Raji (cell line): ENCODE data around the gene OR8B2.

Experiments used
- POLR2A ChIP-seq: IDR thresholded peaks from 2 replicates; pipeline ENCODE4 v1.6.1; 2011; ENCODE audit warnings: low read depth, low read length, control low read depth; ENCODE audit not compliant: insufficient read depth

The OR8B2 gene

GRCh38 chr11:124384399-124384798 is at the start of gene OR8B2:
OR8B2 (minus strand) TSS chr11:124384499; CDS start chr11:124383343, 1,156 bp downstream.
- TF ChIP-seq POLR2A: no peak

- no peak for TF ChIP-seq POLR2A
Measured at GRCh38 chr11:124429599-124429998, 45.3 kb upstream of the OR8B2 start.

GRCh38 chr11:124424384-124424921 is 40.2 kb upstream of the OR8B2 start, which contains the start of gene OR8B4:
OR8B4 (minus strand) TSS chr11:124424871; CDS start chr11:124424871, 0 bp downstream.
- no peak for TF ChIP-seq POLR2A

GRCh38 chr11:124421043-124421442 is 36.7 kb upstream of the OR8B2 start:
- TF ChIP-seq POLR2A: no peak

- no peak for TF ChIP-seq POLR2A
Measured at GRCh38 chr11:124415356-124415923, 31.1 kb upstream of the OR8B2 start.

- no peak for TF ChIP-seq POLR2A
Measured at GRCh38 chr11:124409906-124410305, 25.6 kb upstream of the OR8B2 start.

GRCh38 chr11:124405581-124405980 is 21.3 kb upstream of the OR8B2 start:
- no peak for TF ChIP-seq POLR2A

- no peak for TF ChIP-seq POLR2A
Measured at GRCh38 chr11:124402326-124402922, 18.1 kb upstream of the OR8B2 start.

GRCh38 chr11:124398924-124399323 is 14.6 kb upstream of the OR8B2 start, which contains the start of gene OR8B3:
OR8B3 (minus strand) TSS chr11:124399024; CDS start chr11:124397351, 1,673 bp downstream.
- no peak for TF ChIP-seq POLR2A

GRCh38 chr11:124394408-124394807 is 10.1 kb upstream of the OR8B2 start:
- no peak for TF ChIP-seq POLR2A

- no peak for TF ChIP-seq POLR2A
Measured at GRCh38 chr11:124380585-124380984, 3.7 kb downstream of the OR8B2 start.

- TF ChIP-seq POLR2A: no peak
Measured at GRCh38 chr11:124376280-124376679, 8.0 kb downstream of the OR8B2 start.

GRCh38 chr11:124359566-124359965 is 24.7 kb downstream of the OR8B2 start:
- no peak for TF ChIP-seq POLR2A

- TF ChIP-seq POLR2A: no peak
Measured at GRCh38 chr11:124346311-124346955, 37.9 kb downstream of the OR8B2 start.

- TF ChIP-seq POLR2A: no peak
Measured at GRCh38 chr11:124344346-124344745, 40.0 kb downstream of the OR8B2 start.

- no peak for TF ChIP-seq POLR2A
Measured at GRCh38 chr11:124340142-124340447, 44.2 kb downstream of the OR8B2 start.

GRCh38 chr11:124339396-124340141 is 44.7 kb downstream of the OR8B2 start:
- TF ChIP-seq POLR2A: no peak
